ENCODE data around the gene CEACAM19. TPM values are rescaled to one million over a fixed set of nuclear protein-coding genes. Genes with fewer than 3 reads are reported as not detected.

Gene CEACAM19
- total and polyA plus RNA-seq, 2 of the 8 experiments (the other 6 are each of a cell fraction or from before 2014, with no cell fraction given) = 3.1 to 3.4 TPM

DNA sequence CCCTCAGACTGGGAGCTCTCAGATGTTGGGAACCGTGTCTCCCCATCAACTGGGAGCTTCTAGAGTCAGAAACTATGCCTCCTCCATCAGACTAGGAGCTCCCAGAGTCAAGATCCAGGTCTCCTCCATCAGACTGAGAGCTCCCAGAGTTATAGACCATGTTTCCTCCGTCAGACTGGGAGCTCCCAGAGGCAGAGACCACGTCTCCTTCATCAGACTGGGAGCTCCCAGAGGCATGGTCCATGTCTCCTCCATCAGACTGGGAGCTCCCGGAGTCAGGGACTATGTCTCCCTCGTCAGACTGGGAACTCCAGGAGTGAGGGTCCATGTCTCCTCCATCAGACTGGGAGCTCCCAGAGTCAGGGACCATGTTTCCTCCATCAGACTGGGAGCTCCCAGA, 37.7 kb downstream of the CEACAM19 start:
- no peak for FAIRE-seq
- H3K79me1 ChIP-seq (ENCODE audit: low read depth, low read length) = no peaks in the 10 kb centered on the region
- WGBS, 2 experiments (ENCODE audit: extremely low coverage in 1 of 2, insufficient coverage in 1 of 2, insufficient read length in 1 of 2, insufficient replicate concordance in 2 of 2, low coverage in 1 of 2, low lambda C conversion rate in 2 of 2, missing lambda C conversion rate in 1 of 2) = 84% methylated on average over 5 of the region's 5 CpGs; no CpG with 5 or more reads in 1 of the 2 experiments

More for the DNA sequence above, 37.7 kb downstream of the CEACAM19 start:
- H4K91ac ChIP-seq (replicated peaks; ENCODE audit: insufficient read length, low read length) = no peak overlapping the region
- H3K36me3 ChIP-seq (ENCODE audit: control insufficient read depth in 2 of 4, insufficient read depth in 4 of 4, low read length in 3 of 4) = no peaks in the 10 kb centered on the region
- H2BK12ac ChIP-seq (ENCODE audit: low read depth, low read length) = no peak overlapping the region
- H2AFZ ChIP-seq (ENCODE audit: low read length) = no peak overlapping the region
- H3K9me3 ChIP-seq (ENCODE audit: insufficient read depth in 2 of 2, low read depth in 1 of 2, low read length in 1 of 2) = no peaks in the 10 kb centered on the region
- H3K56ac ChIP-seq (replicated peaks; ENCODE audit: insufficient read length, low read depth, low read length) = no peak overlapping the region
- no peak overlapping the region for H3K23ac ChIP-seq (ENCODE audit: insufficient read length)
- H4K20me1 ChIP-seq (replicated peaks in 1 of 2; ENCODE audit: control insufficient read depth in 1 of 2, insufficient read depth in 2 of 2, low read length in 2 of 2) = no peaks in the 10 kb centered on the region
- H3K4ac ChIP-seq (replicated peaks; ENCODE audit: insufficient read length, low read depth, low read length) = no peak overlapping the region
- 0 out of 7 replicates have a peak, but pooled peaks cover 0 to 2% (median 0%) of the 10 kb centered on the region in 4 experiments for H3K27me3 ChIP-seq (replicated peaks in 1 of 4; ENCODE audit: control insufficient read depth in 3 of 4, extremely low read depth in 1 of 4, insufficient read depth in 3 of 4, low read length in 3 of 4)
- POLR2A ChIA-PET (ENCODE audit: partially characterized antibody) = interaction anchor here (1.3 to 1.5 kb wide), 2 partner anchors 10 to 378 kb away, joined by 3 to 5 read pairs; no protein-coding TSS in a partner anchor
- H3K27ac ChIP-seq (ENCODE audit: low read depth, low read length) = no peak overlapping the region
- no peak for TF ChIP-seq ASH2L (IDR thresholded peaks at IDR 0.05; ENCODE audit: low read length)
- H3K79me2 ChIP-seq (ENCODE audit: control insufficient read depth in 1 of 2, insufficient read depth in 2 of 2, low read length in 2 of 2) = no peaks in the 10 kb centered on the region
- H3K4me2 ChIP-seq (ENCODE audit: insufficient read depth in 1 of 2, low read depth in 2 of 2, low read length in 2 of 2) = no peak overlapping the region
- CTCF ChIA-PET (ENCODE audit: partially characterized antibody) = interaction anchor here (1.2 to 2.4 kb wide), 5 partner anchors 14 to 64 kb away, joined by 3 to 9 read pairs (median 4); no protein-coding TSS in a partner anchor
- H3K4me3 ChIP-seq (ENCODE audit: extremely low read depth in 1 of 4, insufficient read depth in 2 of 4, low read depth in 3 of 4, low read length in 4 of 4) = no peak overlapping the region
- H4K8ac ChIP-seq (ENCODE audit: extremely low read depth, insufficient read depth, low read length) = no peak overlapping the region
- no peak overlapping the region for H3K14ac ChIP-seq (ENCODE audit: insufficient read length)
- no peaks in the 10 kb centered on the region for H3K4me1 ChIP-seq (replicated peaks in 1 of 4; ENCODE audit: control insufficient read depth in 3 of 4, insufficient read depth in 4 of 4, low read length in 3 of 4)
- DNase-seq (ENCODE audit: low read depth in 1 of 2, low spot score in 2 of 2) = no peak
- H3K23me2 ChIP-seq (ENCODE audit: low read depth, low read length) = no peaks in the 10 kb centered on the region; the same call in 1 of the 2 replicates
- no peak overlapping the region for H3K18ac ChIP-seq (ENCODE audit: extremely low read depth, low read length)
- no peak overlapping the region for H2BK15ac ChIP-seq (ENCODE audit: low read length)
- H2BK20ac ChIP-seq (ENCODE audit: low read length) = no peak overlapping the region
- no peak overlapping the region for H2BK5ac ChIP-seq (ENCODE audit: low read depth, low read length)
- H4K5ac ChIP-seq (ENCODE audit: insufficient read length, low read depth, low read length) = no peak overlapping the region
- no peak overlapping the region for H2AK5ac ChIP-seq (ENCODE audit: low read depth, low read length)
- no peak overlapping the region for H2BK120ac ChIP-seq (replicated peaks; ENCODE audit: low read depth, low read length)
- H3K9ac ChIP-seq (replicated peaks in 1 of 4; ENCODE audit: extremely low read depth in 1 of 4, low read depth in 3 of 4, low read length in 3 of 4) = no peak overlapping the region
